Astrocyte of the spinal cord (primary cell): ENCODE results near the gene RMND1.

ENCODE experiments used
- DNase-seq: peaks from one replicate; pipeline ENCODE4 v3.0.0; 2011; ENCODE audit warnings: low read depth, low spot score
- H3K4me3 ChIP-seq: 2 replicates; pipeline ENCODE4 v1.5.1; 2011; ENCODE audit warnings: low read depth, mild to moderate bottlenecking, low read length, moderate library complexity
- CTCF ChIP-seq: IDR thresholded peaks from 2 replicates; pipeline ENCODE4 v1.5.1; 2012; ENCODE audit warnings: low read depth, mild to moderate bottlenecking, low read length, inconsistent platforms
- in situ Hi-C: cut with HindIII; loops from 2 replicates; pipeline ENCODE4 v1.10.0; 2017; ENCODE audit warnings: low sequenced_read_pairs

RMND1 gene

GRCh38 chr6:151451950-151452749 is at the start of gene RMND1:
TSS of gene RMND1 (minus strand) at chr6:151452126. CDS start at chr6:151445811, 6,315 bp downstream.
- H3K4me3 ChIP-seq: peak within 1 kb of the TSS; percentile 96
- peak; percentile 100 for DNase-seq
- in situ Hi-C loops: no loop called here
- no peak for TF ChIP-seq CTCF

GRCh38 chr6:151499551-151499950 is 47.6 kb upstream of the RMND1 start:
- DNase-seq: no peak
- H3K4me3 ChIP-seq: no peak overlapping the region
- TF ChIP-seq CTCF: no peak
- in situ Hi-C loops: no loop called here

GRCh38 chr6:151498327-151498726 is 46.4 kb upstream of the RMND1 start:
- no peak overlapping the region for H3K4me3 ChIP-seq
- no peak for DNase-seq
- in situ Hi-C loops: no loop called here
- no peak for TF ChIP-seq CTCF

GRCh38 chr6:151497905-151498304 is 46.0 kb upstream of the RMND1 start:
- TF ChIP-seq CTCF: no peak
- DNase-seq: no peak
- in situ Hi-C loops: no loop called here
- H3K4me3 ChIP-seq: no peak overlapping the region

- no peak overlapping the region for H3K4me3 ChIP-seq
- in situ Hi-C loops: no loop called here
- no peak for TF ChIP-seq CTCF
- DNase-seq: no peak
Observed at GRCh38 chr6:151495380-151495779, 43.5 kb upstream of the RMND1 start.

- H3K4me3 ChIP-seq: peak overlapping the region; percentile 57
- DNase-seq: peak; percentile 16
- no peak for TF ChIP-seq CTCF
- in situ Hi-C loops: no loop called here
Observed at GRCh38 chr6:151494936-151495320, 43.0 kb upstream of the RMND1 start.
